ENCODE data around the gene SLC13A4.
"Not testable (repeated sequence)": the region's sequence is repeated elsewhere in the genome, so short reads cannot be mapped to it uniquely, and the experiment has no call there.

Gene SLC13A4

GRCh38 chr7:135728136-135728669, at the start of gene SLC13A4:
Gene SLC13A4 (minus strand): TSS chr7:135728186. CDS start chr7:135727496, 690 bp downstream.
- no peak for DNase-seq

- not testable (repeated sequence) for DNase-seq
Measured at GRCh38 chr7:135775915-135776314, 47.9 kb upstream of the SLC13A4 start.

- DNase-seq, result no peak
Measured at GRCh38 chr7:135775230-135775629, 47.2 kb upstream of the SLC13A4 start.

GRCh38 chr7:135774284-135774683, 46.3 kb upstream of the SLC13A4 start:
- no peak for DNase-seq

GRCh38 chr7:135773464-135773863, 45.5 kb upstream of the SLC13A4 start:
- no peak for DNase-seq

GRCh38 chr7:135772639-135773222, 44.7 kb upstream of the SLC13A4 start:
- DNase-seq, result no peak

GRCh38 chr7:135771961-135772638, 44.1 kb upstream of the SLC13A4 start:
- no peak for DNase-seq

GRCh38 chr7:135771051-135771450, 43.1 kb upstream of the SLC13A4 start:
- DNase-seq, result no peak

GRCh38 chr7:135770139-135770710, 42.2 kb upstream of the SLC13A4 start:
- no peak for DNase-seq

GRCh38 chr7:135769005-135769802, 41.2 kb upstream of the SLC13A4 start:
- DNase-seq, result no peak

GRCh38 chr7:135768467-135768866, 40.5 kb upstream of the SLC13A4 start:
- DNase-seq, result no peak

GRCh38 chr7:135768064-135768463, 40.1 kb upstream of the SLC13A4 start:
- no peak for DNase-seq

GRCh38 chr7:135763261-135763660, 35.3 kb upstream of the SLC13A4 start:
- DNase-seq, result no peak

GRCh38 chr7:135761751-135762488, 33.9 kb upstream of the SLC13A4 start:
- DNase-seq, result no peak

GRCh38 chr7:135759532-135759931, 31.5 kb upstream of the SLC13A4 start:
- no peak for DNase-seq

- DNase-seq, result no peak
Measured at GRCh38 chr7:135758531-135758932, 30.5 kb upstream of the SLC13A4 start.

- no peak for DNase-seq
Measured at GRCh38 chr7:135757719-135758411, 29.9 kb upstream of the SLC13A4 start.

- no peak for DNase-seq
Measured at GRCh38 chr7:135756191-135756590, 28.2 kb upstream of the SLC13A4 start.

GRCh38 chr7:135755351-135755753, 27.4 kb upstream of the SLC13A4 start:
- DNase-seq, result no peak

GRCh38 chr7:135753616-135754413, 25.8 kb upstream of the SLC13A4 start:
- DNase-seq, result no peak

GRCh38 chr7:135748770-135749169, 20.8 kb upstream of the SLC13A4 start, which contains the start of gene FAM180A:
Gene FAM180A (minus strand): TSS chr7:135748813. CDS start chr7:135748580, 233 bp downstream.
- DNase-seq, result no peak

Measured in activated CD4-positive, alpha-beta T cell treated with anti-CD3 and anti-CD28 coated beads, Interleukin-2, Interleukin-6, amounts not matched to agents 100 ng/mL and 50 ng/mL, durations not matched to agents 16 hours and 8 hours (primary cell).